ENCODE measurements around the gene CROCC2.

DNA sequence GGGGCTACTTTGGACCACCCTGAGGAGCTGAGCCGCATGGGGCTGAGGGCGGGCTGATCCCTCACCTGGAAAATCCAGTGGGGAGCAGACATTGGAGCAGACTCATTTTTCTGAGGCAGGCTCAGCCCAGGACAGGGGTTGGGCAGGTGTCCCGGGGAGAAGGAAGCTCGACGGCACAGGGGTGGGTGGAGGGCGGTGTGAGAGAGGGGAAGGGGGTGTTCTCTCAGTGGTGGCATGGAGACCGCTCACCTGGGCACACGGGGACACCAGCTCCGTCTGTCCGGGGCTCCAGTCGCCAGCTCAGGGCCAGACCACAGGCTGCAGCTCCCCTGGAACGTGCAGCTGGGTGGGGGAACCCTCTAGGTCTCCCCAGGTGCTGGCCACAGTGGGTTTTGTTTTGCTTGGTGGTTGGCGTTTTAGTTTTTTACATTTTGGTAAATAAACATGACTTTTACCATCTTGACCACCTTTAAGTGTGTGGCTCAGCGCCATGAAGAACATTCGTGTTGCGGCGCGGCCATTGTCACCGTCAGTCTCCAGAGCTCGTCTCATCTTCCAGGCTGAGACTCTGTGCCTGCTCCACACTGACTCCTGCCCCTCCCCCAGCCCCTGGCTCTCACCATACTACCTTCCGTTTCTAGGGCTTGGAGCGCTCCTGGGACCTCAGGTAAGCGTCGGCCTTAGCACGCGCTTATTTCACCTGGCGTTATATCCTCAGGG lies 5.8 kb upstream of the CROCC2 start:
- TF ChIP-seq, protein P1, sequence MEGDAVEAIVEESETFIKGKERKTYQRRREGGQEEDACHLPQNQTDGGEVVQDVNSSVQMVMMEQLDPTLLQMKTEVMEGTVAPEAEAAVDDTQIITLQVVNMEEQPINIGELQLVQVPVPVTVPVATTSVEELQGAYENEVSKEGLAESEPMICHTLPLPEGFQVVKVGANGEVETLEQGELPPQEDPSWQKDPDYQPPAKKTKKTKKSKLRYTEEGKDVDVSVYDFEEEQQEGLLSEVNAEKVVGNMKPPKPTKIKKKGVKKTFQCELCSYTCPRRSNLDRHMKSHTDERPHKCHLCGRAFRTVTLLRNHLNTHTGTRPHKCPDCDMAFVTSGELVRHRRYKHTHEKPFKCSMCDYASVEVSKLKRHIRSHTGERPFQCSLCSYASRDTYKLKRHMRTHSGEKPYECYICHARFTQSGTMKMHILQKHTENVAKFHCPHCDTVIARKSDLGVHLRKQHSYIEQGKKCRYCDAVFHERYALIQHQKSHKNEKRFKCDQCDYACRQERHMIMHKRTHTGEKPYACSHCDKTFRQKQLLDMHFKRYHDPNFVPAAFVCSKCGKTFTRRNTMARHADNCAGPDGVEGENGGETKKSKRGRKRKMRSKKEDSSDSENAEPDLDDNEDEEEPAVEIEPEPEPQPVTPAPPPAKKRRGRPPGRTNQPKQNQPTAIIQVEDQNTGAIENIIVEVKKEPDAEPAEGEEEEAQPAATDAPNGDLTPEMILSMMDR (IDR thresholded peaks at IDR 0.05), result no peak
- no peak for TF ChIP-seq POLR2A (IDR thresholded peaks at IDR 0.05)

Measured in heart left ventricle (tissue), 13 donors.